ENCODE data around the gene MAP10.

The MAP10 gene

GRCh38 chr1:232813097-232813496 is 7.9 kb downstream of the MAP10 start:
- H3K27me3 ChIP-seq (ENCODE audit: control insufficient read depth, insufficient read depth, low read length): no peaks in the 10 kb centered on the region
- H2AFZ ChIP-seq: no peak overlapping the region
- H3K36me3 ChIP-seq (ENCODE audit: control insufficient read depth, insufficient read depth, low read length): no peaks in the 10 kb centered on the region
- TF ChIP-seq CTCF (IDR thresholded peaks at IDR 0.05): no peak
- no peak overlapping the region for H3K4me2 ChIP-seq (ENCODE audit: low read length)
- H3K9me3 ChIP-seq (ENCODE audit: control insufficient read depth, low read length): no peaks in the 10 kb centered on the region
- no peak overlapping the region for H3K9ac ChIP-seq
- H3K27ac ChIP-seq: no peak overlapping the region
- H3K4me1 ChIP-seq: no peaks in the 10 kb centered on the region
- no peak overlapping the region for H3K4me3 ChIP-seq (ENCODE audit: low read depth, low read length)
- no peaks in the 10 kb centered on the region for H3K79me2 ChIP-seq

GRCh38 chr1:232813760-232814159 is 8.5 kb downstream of the MAP10 start:
- TF ChIP-seq CTCF (IDR thresholded peaks at IDR 0.05): no peak
- no peak overlapping the region for H3K9ac ChIP-seq
- no peaks in the 10 kb centered on the region for H3K27me3 ChIP-seq (ENCODE audit: control insufficient read depth, insufficient read depth, low read length)
- no peaks in the 10 kb centered on the region for H3K4me1 ChIP-seq
- H3K4me3 ChIP-seq (ENCODE audit: low read depth, low read length): no peak overlapping the region
- no peaks in the 10 kb centered on the region for H3K9me3 ChIP-seq (ENCODE audit: control insufficient read depth, low read length)
- H3K36me3 ChIP-seq (ENCODE audit: control insufficient read depth, insufficient read depth, low read length): no peaks in the 10 kb centered on the region
- no peak overlapping the region for H3K4me2 ChIP-seq (ENCODE audit: low read length)
- H3K79me2 ChIP-seq: no peaks in the 10 kb centered on the region
- H3K27ac ChIP-seq: no peak overlapping the region
- no peak overlapping the region for H2AFZ ChIP-seq

DNA sequence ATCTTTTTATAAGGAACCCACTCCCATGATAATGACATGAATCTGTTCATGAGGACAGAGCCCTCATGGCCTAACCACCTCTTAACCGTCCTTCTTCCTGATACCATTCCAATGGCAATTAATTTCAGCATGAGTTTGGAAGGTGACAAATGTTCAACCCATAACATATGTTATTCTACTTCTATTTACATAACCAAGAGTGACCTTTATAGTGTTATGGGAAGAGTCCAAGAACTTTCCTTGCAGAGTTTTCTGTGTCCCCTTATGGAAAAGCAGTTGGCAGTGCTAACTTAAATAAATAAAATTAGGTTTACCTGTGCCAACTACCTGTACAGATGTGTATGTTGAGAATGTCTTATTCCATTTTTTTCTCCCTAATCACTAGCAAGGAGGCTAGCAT is 11.1 kb downstream of the MAP10 start:
- no peak overlapping the region for H3K27ac ChIP-seq
- no peaks in the 10 kb centered on the region for H3K27me3 ChIP-seq (ENCODE audit: control insufficient read depth, insufficient read depth, low read length)
- no peaks in the 10 kb centered on the region for H3K9me3 ChIP-seq (ENCODE audit: control insufficient read depth, low read length)
- no peaks in the 10 kb centered on the region for H3K4me1 ChIP-seq
- TF ChIP-seq CTCF (IDR thresholded peaks at IDR 0.05): no peak
- no peaks in the 10 kb centered on the region for H3K36me3 ChIP-seq (ENCODE audit: control insufficient read depth, insufficient read depth, low read length)
- H3K79me2 ChIP-seq: no peaks in the 10 kb centered on the region
- no peak overlapping the region for H2AFZ ChIP-seq
- H3K9ac ChIP-seq: no peak overlapping the region
- no peak overlapping the region for H3K4me3 ChIP-seq (ENCODE audit: low read depth, low read length)
- no peak overlapping the region for H3K4me2 ChIP-seq (ENCODE audit: low read length)

DNA sequence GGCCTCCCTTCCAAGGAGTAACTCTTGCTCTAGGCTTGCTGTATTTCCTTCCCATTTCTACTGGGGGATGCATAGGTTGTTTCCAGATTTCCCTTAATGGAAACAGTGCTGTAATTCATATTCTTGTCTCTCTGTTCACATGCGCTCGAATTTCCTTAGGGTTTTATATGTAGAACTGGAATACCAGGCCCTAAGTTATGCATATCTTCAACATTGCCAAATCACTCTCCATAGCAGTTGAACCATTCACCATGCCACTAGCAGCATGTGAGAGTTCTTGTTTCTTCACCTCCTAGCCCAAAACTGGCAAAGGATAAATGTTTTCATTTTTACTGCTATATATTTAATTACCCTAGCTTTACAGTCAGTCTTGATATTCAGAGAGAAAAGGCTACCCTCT is 12.8 kb downstream of the MAP10 start:
- no peak for TF ChIP-seq CTCF (IDR thresholded peaks at IDR 0.05)
- H2AFZ ChIP-seq: no peak overlapping the region
- no peaks in the 10 kb centered on the region for H3K36me3 ChIP-seq (ENCODE audit: control insufficient read depth, insufficient read depth, low read length)
- no peak overlapping the region for H3K4me2 ChIP-seq (ENCODE audit: low read length)
- H3K27ac ChIP-seq: no peak overlapping the region
- no peak overlapping the region for H3K4me3 ChIP-seq (ENCODE audit: low read depth, low read length)
- no peaks in the 10 kb centered on the region for H3K79me2 ChIP-seq
- no peaks in the 10 kb centered on the region for H3K4me1 ChIP-seq
- H3K9me3 ChIP-seq (ENCODE audit: control insufficient read depth, low read length): no peaks in the 10 kb centered on the region
- no peak overlapping the region for H3K9ac ChIP-seq
- no peaks in the 10 kb centered on the region for H3K27me3 ChIP-seq (ENCODE audit: control insufficient read depth, insufficient read depth, low read length)

DNA sequence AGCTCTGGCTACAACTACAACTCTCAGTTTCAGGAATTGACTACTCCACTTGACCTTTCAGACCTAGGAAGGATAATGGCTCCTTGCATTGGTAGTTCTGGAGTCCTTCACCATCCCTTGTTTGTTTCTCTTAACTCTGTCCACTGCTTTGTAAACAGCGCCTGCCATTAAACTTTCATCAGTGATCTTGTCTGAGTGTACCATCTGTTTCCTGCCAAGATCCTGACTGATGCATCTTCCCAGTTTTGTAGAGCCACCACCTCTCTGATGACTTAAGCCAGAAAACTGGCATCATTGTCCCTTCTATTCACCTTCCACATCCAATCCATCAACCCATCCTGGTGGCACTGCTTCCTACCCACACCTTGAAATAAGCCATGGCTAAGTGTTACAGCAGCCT is 15.2 kb downstream of the MAP10 start:
- H3K9me3 ChIP-seq (ENCODE audit: control insufficient read depth, low read length): no peaks in the 10 kb centered on the region
- no peaks in the 10 kb centered on the region for H3K36me3 ChIP-seq (ENCODE audit: control insufficient read depth, insufficient read depth, low read length)
- H3K79me2 ChIP-seq: no peaks in the 10 kb centered on the region
- no peak overlapping the region for H3K27ac ChIP-seq
- H3K27me3 ChIP-seq (ENCODE audit: control insufficient read depth, insufficient read depth, low read length): no peaks in the 10 kb centered on the region
- no peak for TF ChIP-seq CTCF (IDR thresholded peaks at IDR 0.05)
- no peak overlapping the region for H3K4me2 ChIP-seq (ENCODE audit: low read length)
- H3K9ac ChIP-seq: no peak overlapping the region
- no peak overlapping the region for H3K4me3 ChIP-seq (ENCODE audit: low read depth, low read length)
- H3K4me1 ChIP-seq: no peaks in the 10 kb centered on the region
- no peak overlapping the region for H2AFZ ChIP-seq
